GM19351 (cell line): ENCODE measurements around the gene PIAS4.

ENCODE experiments used
- ATAC-seq: cut with Tn5 transposase; IDR thresholded peaks from one replicate; pipeline ENCODE4 v1.9.1; 2021; ENCODE audit warnings: mild to moderate bottlenecking, moderate library complexity; ENCODE audit not compliant: unreplicated experiment

Gene PIAS4

GRCh38 chr19:4038661-4039423, 31.3 kb downstream of the PIAS4 start:
- ATAC-seq = no peak

GRCh38 chr19:4042064-4042730, 34.7 kb downstream of the PIAS4 start:
- ATAC-seq = no peak

GRCh38 chr19:4042731-4043082, 35.2 kb downstream of the PIAS4 start:
- ATAC-seq = no peak

GRCh38 chr19:4043401-4043800, 35.9 kb downstream of the PIAS4 start:
- no peak for ATAC-seq

- no peak for ATAC-seq
Observed at GRCh38 chr19:4043966-4044715, 36.6 kb downstream of the PIAS4 start.

- ATAC-seq = no peak
Observed at GRCh38 chr19:4044990-4045465, 37.5 kb downstream of the PIAS4 start.

GRCh38 chr19:4045597-4046361, 38.2 kb downstream of the PIAS4 start:
- ATAC-seq = no peak

GRCh38 chr19:4046362-4046691, 38.8 kb downstream of the PIAS4 start:
- no peak for ATAC-seq

GRCh38 chr19:4046946-4047683, 39.6 kb downstream of the PIAS4 start:
- no peak for ATAC-seq

- no peak for ATAC-seq
Observed at GRCh38 chr19:4049432-4049831, 41.9 kb downstream of the PIAS4 start.

GRCh38 chr19:4051175-4052101, 43.9 kb downstream of the PIAS4 start:
- ATAC-seq = no peak

GRCh38 chr19:4052114-4052992, 44.8 kb downstream of the PIAS4 start:
- ATAC-seq = no peak

- ATAC-seq = no peak
Observed at GRCh38 chr19:4052993-4053422, 45.5 kb downstream of the PIAS4 start.

- ATAC-seq = no peak
Observed at GRCh38 chr19:4053423-4054324, 46.1 kb downstream of the PIAS4 start.

GRCh38 chr19:4054441-4055208, 47.1 kb downstream of the PIAS4 start:
- no peak for ATAC-seq

GRCh38 chr19:4055209-4055552, 47.6 kb downstream of the PIAS4 start:
- no peak for ATAC-seq
